ENCODE data around the gene GSN. TPM values are rescaled to one million over a fixed set of nuclear protein-coding genes. Genes with fewer than 3 reads are reported as not detected.

Gene GSN
- total and polyA plus RNA-seq, 11 donors = 379 to 2,088 (median 689) TPM

- DNase-seq = no peak
- peaks cover 0 to 17% (median 1%) of the 10 kb centered on the region in 12 donors for H3K4me1 ChIP-seq
- intact Hi-C loops (cut with DNase I) = no loop called here
- 89 to 95% (median 93%) methylated on average over 3 of the region's 3 CpGs for WGBS, 4 donors
- peaks cover 0 to 4% (median 1%) of the 10 kb centered on the region in 12 donors for H3K9me3 ChIP-seq
- no peak for TF ChIP-seq POLR2A (IDR thresholded peaks at IDR 0.05)
- no peak for TF ChIP-seq CTCF (IDR thresholded peaks at IDR 0.05)
- no peaks in the 10 kb centered on the region for H3K36me3 ChIP-seq
- no peak for ATAC-seq
- no peak overlapping the region for H3K27ac ChIP-seq
- no peaks in the 10 kb centered on the region for H3K27me3 ChIP-seq
- no peak overlapping the region for H3K4me3 ChIP-seq
These were observed 28.9 kb upstream of the GSN start for GRCh38 chr9:121239071-121239470.

- no peak for TF ChIP-seq POLR2A (IDR thresholded peaks at IDR 0.05)
- no peak for TF ChIP-seq CTCF (IDR thresholded peaks at IDR 0.05)
- DNase-seq (no peak), ATAC-seq (no peak)
- H3K4me1 ChIP-seq = peaks cover 0 to 17% (median 0%) of the 10 kb centered on the region in 12 donors
- intact Hi-C loops (cut with DNase I) = no loop called here
- WGBS, 4 donors = 96 to 98% (median 97%) methylated on average over 5 of the region's 5 CpGs
- H3K27me3 ChIP-seq = no peaks in the 10 kb centered on the region
- no peaks in the 10 kb centered on the region for H3K36me3 ChIP-seq
- no peak overlapping the region for H3K4me3 ChIP-seq
- H3K9me3 ChIP-seq = peaks cover 0 to 12% (median 6%) of the 10 kb centered on the region in 12 donors
- peak overlapping the region in 1 of 12 donors; percentile 19 for H3K27ac ChIP-seq
These were observed 28.1 kb upstream of the GSN start for GRCh38 chr9:121239851-121240250.

- H3K4me1 ChIP-seq = peaks cover 0 to 17% (median 0%) of the 10 kb centered on the region in 12 donors
- H3K36me3 ChIP-seq = no peaks in the 10 kb centered on the region
- no peaks in the 10 kb centered on the region for H3K27me3 ChIP-seq
- H3K9me3 ChIP-seq = peaks cover 0 to 12% (median 6%) of the 10 kb centered on the region in 12 donors
- DNase-seq = no peak
- H3K27ac ChIP-seq = peak overlapping the region in 1 of 12 donors; percentile 19
- no peak overlapping the region for H3K4me3 ChIP-seq
- 84 to 92% (median 89%) methylated on average over 6 of the region's 6 CpGs for WGBS, 4 donors
- intact Hi-C loops (cut with DNase I) = no loop called here
- ATAC-seq = peak in 1 of 4 donors; percentile 36
- no peak for TF ChIP-seq POLR2A (IDR thresholded peaks at IDR 0.05)
- no peak for TF ChIP-seq CTCF (IDR thresholded peaks at IDR 0.05)
These were observed 27.4 kb upstream of the GSN start for GRCh38 chr9:121240472-121241135.

- Histone ChIP-seq H3K27ac (peak overlapping the region in 6 of 12 donors; percentile 18 to 65 (median 45)), H3K27me3 (no peaks in the 10 kb centered on the region), H3K4me3 (no peak overlapping the region), H3K4me1 (peaks cover 0 to 17% (median 0%) of the 10 kb centered on the region in 12 donors), H3K9me3 (peaks cover 0 to 12% (median 6%) of the 10 kb centered on the region in 12 donors), H3K36me3 (no peaks in the 10 kb centered on the region)
- DNase-seq = no peak
- TF ChIP-seq CTCF (IDR thresholded peaks at IDR 0.05) = no peak
- no peak for TF ChIP-seq POLR2A (IDR thresholded peaks at IDR 0.05)
- 67 to 85% (median 76%) methylated on average over 5 of the region's 5 CpGs for WGBS, 4 donors
- intact Hi-C loops (cut with DNase I) = no loop called here
- peak in 3 of 4 donors; percentile 52 to 69 (median 56) for ATAC-seq
These were observed 25.6 kb upstream of the GSN start for GRCh38 chr9:121242219-121242958.

Measured in heart left ventricle (tissue), 16 donors.